ENCODE measurements around the gene DPP6. TPM values are rescaled to one million over a fixed set of nuclear protein-coding genes. Genes with fewer than 3 reads are reported as not detected.

DPP6 gene
- polyA plus RNA-seq, 1 donor (not counting 4 experiments of a cell fraction or from before 2014, with no cell fraction given), result not detected

DNA sequence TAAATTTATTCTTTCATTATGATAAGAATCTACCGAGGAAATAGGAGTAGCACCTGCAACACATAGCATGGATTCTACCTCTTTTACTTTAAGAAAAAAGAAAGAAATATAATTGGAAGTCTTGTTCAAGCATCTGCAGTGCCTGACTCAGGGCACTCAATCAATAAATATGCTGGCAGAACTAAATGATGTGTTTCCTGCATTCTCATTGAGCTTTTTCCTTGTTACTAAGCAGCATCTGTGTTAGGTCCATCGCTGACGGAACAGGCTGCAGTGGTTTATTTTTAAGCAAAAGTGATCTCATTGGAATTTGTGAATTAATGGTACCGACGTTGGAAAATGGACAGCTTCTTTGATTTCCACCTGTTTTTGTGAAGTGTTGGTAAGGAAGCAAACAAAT lies 417.5 kb downstream of the DPP6 start:
- Histone ChIP-seq H3K79me2 (ENCODE audit: control insufficient read depth, insufficient read depth, low read length) (no peaks in the 10 kb centered on the region), H3K4me3 (ENCODE audit: control insufficient read depth in 2 of 3, extremely low read depth in 1 of 3, insufficient read depth in 2 of 3, low read depth in 1 of 3, low read length in 3 of 3) (no peak overlapping the region), H3K4me1 (ENCODE audit: control insufficient read depth, extremely low read depth, insufficient read depth, low read length) (no peaks in the 10 kb centered on the region), H3K9ac (ENCODE audit: control insufficient read depth, extremely low read depth, insufficient read depth, low read length) (no peak overlapping the region), H3K36me3 (ENCODE audit: control insufficient read depth in 2 of 2, extremely low read depth in 1 of 2, insufficient read depth in 2 of 2, low read length in 2 of 2) (no peaks in the 10 kb centered on the region), H3K9me3 (ENCODE audit: control insufficient read depth, low read depth, low read length) (no peaks in the 10 kb centered on the region), H3K27ac (ENCODE audit: control insufficient read depth, insufficient read depth, low read length) (no peak overlapping the region), H3K4me2 (ENCODE audit: control insufficient read depth, extremely low read depth, insufficient read depth, low read depth, low read length) (no peak overlapping the region), H3K9me1 (ENCODE audit: control insufficient read depth, extremely low read depth, insufficient read depth, low read length) (no peaks in the 10 kb centered on the region), H4K20me1 (ENCODE audit: control insufficient read depth, extremely low read depth, insufficient read depth, low read length) (no peaks in the 10 kb centered on the region), H2AFZ (ENCODE audit: control insufficient read depth, low read length) (no peak overlapping the region), H3K27me3 (ENCODE audit: control insufficient read depth, extremely low read depth, insufficient read depth, low read length) (no peaks in the 10 kb centered on the region)
- dilution Hi-C loops (cut with MboI; ENCODE audit: extremely low pct_ligation_motif_present, low sequenced_read_pairs), result no loop called here
- TF ChIP-seq EZH2 (IDR thresholded peaks at IDR 0.05; ENCODE audit: low read length), result no peak
- TF ChIP-seq, protein P1, sequence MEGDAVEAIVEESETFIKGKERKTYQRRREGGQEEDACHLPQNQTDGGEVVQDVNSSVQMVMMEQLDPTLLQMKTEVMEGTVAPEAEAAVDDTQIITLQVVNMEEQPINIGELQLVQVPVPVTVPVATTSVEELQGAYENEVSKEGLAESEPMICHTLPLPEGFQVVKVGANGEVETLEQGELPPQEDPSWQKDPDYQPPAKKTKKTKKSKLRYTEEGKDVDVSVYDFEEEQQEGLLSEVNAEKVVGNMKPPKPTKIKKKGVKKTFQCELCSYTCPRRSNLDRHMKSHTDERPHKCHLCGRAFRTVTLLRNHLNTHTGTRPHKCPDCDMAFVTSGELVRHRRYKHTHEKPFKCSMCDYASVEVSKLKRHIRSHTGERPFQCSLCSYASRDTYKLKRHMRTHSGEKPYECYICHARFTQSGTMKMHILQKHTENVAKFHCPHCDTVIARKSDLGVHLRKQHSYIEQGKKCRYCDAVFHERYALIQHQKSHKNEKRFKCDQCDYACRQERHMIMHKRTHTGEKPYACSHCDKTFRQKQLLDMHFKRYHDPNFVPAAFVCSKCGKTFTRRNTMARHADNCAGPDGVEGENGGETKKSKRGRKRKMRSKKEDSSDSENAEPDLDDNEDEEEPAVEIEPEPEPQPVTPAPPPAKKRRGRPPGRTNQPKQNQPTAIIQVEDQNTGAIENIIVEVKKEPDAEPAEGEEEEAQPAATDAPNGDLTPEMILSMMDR (optimal IDR thresholded peaks at IDR 0.05 in 1 of 3, IDR thresholded peaks at IDR 0.05 in 1 of 3, conservative IDR thresholded peaks at IDR 0.05 in 1 of 3; ENCODE audit: extremely low read depth in 1 of 3, insufficient read depth in 2 of 3, low read length in 3 of 3), result no peak
- FAIRE-seq (no peak), DNase-seq (ENCODE audit: low read depth, low spot score) (no peak)

DNA sequence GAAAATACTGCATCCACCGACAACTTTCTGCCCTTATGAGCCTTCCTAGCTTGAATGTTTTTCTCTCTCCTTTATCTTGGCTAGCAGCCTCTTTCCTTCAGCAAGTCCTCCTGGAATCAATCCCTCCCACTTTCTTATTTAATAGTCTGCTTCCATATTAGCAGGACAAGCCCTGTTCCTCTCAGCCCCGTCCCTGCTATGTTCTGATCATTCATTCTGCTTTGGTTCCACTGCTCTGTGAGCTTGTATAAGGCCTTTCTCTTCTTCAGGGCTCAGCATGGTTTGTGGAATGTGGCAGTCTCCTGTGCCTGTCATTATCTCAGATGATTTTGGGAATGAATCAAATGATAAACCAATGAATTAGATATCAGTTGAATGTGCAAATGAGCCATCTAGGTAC lies 420.1 kb downstream of the DPP6 start:
- H3K36me3 ChIP-seq (ENCODE audit: control insufficient read depth in 2 of 2, extremely low read depth in 1 of 2, insufficient read depth in 2 of 2, low read length in 2 of 2), result no peaks in the 10 kb centered on the region
- H3K27me3 ChIP-seq (ENCODE audit: control insufficient read depth, extremely low read depth, insufficient read depth, low read length), result no peaks in the 10 kb centered on the region
- FAIRE-seq (no peak), DNase-seq (ENCODE audit: low read depth, low spot score) (no peak)
- no peak overlapping the region for H3K9ac ChIP-seq (ENCODE audit: control insufficient read depth, extremely low read depth, insufficient read depth, low read length)
- H3K9me1 ChIP-seq (ENCODE audit: control insufficient read depth, extremely low read depth, insufficient read depth, low read length), result no peaks in the 10 kb centered on the region
- no peaks in the 10 kb centered on the region for H4K20me1 ChIP-seq (ENCODE audit: control insufficient read depth, extremely low read depth, insufficient read depth, low read length)
- dilution Hi-C loops (cut with MboI; ENCODE audit: extremely low pct_ligation_motif_present, low sequenced_read_pairs), result no loop called here
- H3K4me2 ChIP-seq (ENCODE audit: control insufficient read depth, extremely low read depth, insufficient read depth, low read depth, low read length), result no peak overlapping the region
- H3K4me1 ChIP-seq (ENCODE audit: control insufficient read depth, extremely low read depth, insufficient read depth, low read length), result no peaks in the 10 kb centered on the region
- H3K27ac ChIP-seq (ENCODE audit: control insufficient read depth, insufficient read depth, low read length), result no peak overlapping the region
- no peaks in the 10 kb centered on the region for H3K79me2 ChIP-seq (ENCODE audit: control insufficient read depth, insufficient read depth, low read length)
- H3K9me3 ChIP-seq (ENCODE audit: control insufficient read depth, low read depth, low read length), result no peaks in the 10 kb centered on the region
- no peak overlapping the region for H2AFZ ChIP-seq (ENCODE audit: control insufficient read depth, low read length)
- TF ChIP-seq, protein P1 (optimal IDR thresholded peaks at IDR 0.05 in 1 of 3, IDR thresholded peaks at IDR 0.05 in 1 of 3, conservative IDR thresholded peaks at IDR 0.05 in 1 of 3; ENCODE audit: extremely low read depth in 1 of 3, insufficient read depth in 2 of 3, low read length in 3 of 3), result no peak
- no peak for TF ChIP-seq EZH2 (IDR thresholded peaks at IDR 0.05; ENCODE audit: low read length)
- no peak overlapping the region for H3K4me3 ChIP-seq (ENCODE audit: control insufficient read depth in 2 of 3, extremely low read depth in 1 of 3, insufficient read depth in 2 of 3, low read depth in 1 of 3, low read length in 3 of 3)

All from keratinocyte (primary cell).